Iris pigment epithelial cell (primary cell): Measurements from ENCODE around the gene NOL4.

Source experiments
- DNase-seq: peaks from one replicate; pipeline ENCODE4 v3.0.0-alpha.2; 2011; ENCODE audit warnings: low read depth

The NOL4 gene

DNA sequence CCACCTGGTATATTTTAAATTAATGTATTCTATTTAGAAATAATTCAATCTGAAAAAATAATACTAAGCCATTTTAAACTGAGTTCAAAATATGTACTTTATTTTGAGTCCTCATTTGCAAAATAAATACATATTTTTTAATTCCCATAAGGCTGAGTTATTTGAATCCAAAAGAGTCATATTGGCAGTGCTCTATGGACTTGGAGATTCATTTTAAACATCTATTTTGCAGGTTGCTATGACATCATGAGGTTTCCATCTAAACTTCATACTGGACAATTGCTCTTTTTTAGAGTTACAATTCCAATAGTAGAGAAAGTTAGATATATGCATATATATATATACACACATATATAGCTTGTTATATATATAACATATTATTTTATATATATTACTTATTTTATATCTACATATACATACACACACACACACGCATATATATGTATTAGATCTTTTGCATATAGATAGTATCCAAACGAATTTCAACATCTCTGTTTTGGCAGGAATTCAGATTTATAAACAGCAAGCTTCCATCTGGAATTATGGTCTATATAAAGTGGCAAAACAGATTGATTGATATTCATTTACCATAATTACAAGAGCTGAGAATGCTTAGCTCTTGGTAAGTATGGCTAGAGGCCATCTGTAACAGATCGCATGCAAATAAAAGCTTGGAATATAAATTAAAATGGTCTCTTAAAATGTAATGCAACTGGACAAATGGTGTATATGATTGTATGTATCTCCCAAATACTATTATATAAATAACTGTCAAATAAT, 34.9 kb downstream of the NOL4 start:
- DNase-seq, result no peak
